HCT116 (cell line): Measurements from ENCODE around the gene FAM47E. TPM values are rescaled to one million over a fixed set of nuclear protein-coding genes. Genes with fewer than 3 reads are reported as not detected.

Source experiments
- ATAC-seq: fragments of 200-7000 bp; cut with Tn5 transposase; 2 replicates; pipeline ENCODE4 v1.9.1; 2020; ENCODE audit warnings: mild to moderate bottlenecking, moderate library complexity
- BruUV-seq: library from RNA; stranded (reverse); fragments of 400-500 nt; replicated peaks from 2 replicates; lab custom pipeline; 2021; lab: Mats Ljungman, UMichigan
- CTCF ChIA-PET: fragments of 300-600 bp; sonication (Branson Sonifier 250); formaldehyde crosslinking; loops from one replicate; lab custom pipeline; 2021; ENCODE audit warnings: antibody characterized with exemption; lab: Charles Lee
- POLR2A ChIA-PET: fragments of 300-600, 350-600 bp; sonication (Branson Sonifier 250); formaldehyde crosslinking; loops from one replicate; lab custom pipeline; 2021; ENCODE audit warnings: antibody characterized with exemption; lab: Charles Lee
- RAD21 ChIA-PET, 2 experiments: fragments of 300-600 bp; sonication (Branson Sonifier 250); formaldehyde crosslinking; loops; one replicate each; lab custom pipeline; 2023; ENCODE audit warnings: low total read pairs in 2 of 2; ENCODE audit not compliant: uncharacterized antibody in 2 of 2, unreplicated experiment in 2 of 2, low non-redundant PET in 1 of 2; lab: Charles Lee
- DNase-seq: peaks from one replicate; pipeline ENCODE4 v3.0.0-alpha.2; 2010; ENCODE audit warnings: low read depth, low spot score
- H2AFZ ChIP-seq: fragments of 200-600 bp; shearing (Covaris generic), sonication (generic); 2 replicates; pipeline ENCODE4 v1.6.1; 2017; ENCODE audit warnings: low read depth, mixed run types, mixed read lengths, antibody characterized with exemption, low read length; ENCODE audit not compliant: poor library complexity, severe bottlenecking
- H3K27ac ChIP-seq: 2 replicates; pipeline ENCODE4 v1.5.1; 2012; ENCODE audit warnings: low read depth, low read length
- H3K27me3 ChIP-seq: fragments of 200-600 bp; sonication (generic); 2 replicates; pipeline ENCODE4 v1.6.1; 2016; ENCODE audit warnings: mixed run types, low read length, mixed read lengths; ENCODE audit not compliant: insufficient read depth
- H3K36me3 ChIP-seq, 2 experiments: fragments of 200-500 bp in 1 of 2; fragments of 200-600 bp in 1 of 2; sonication (Bioruptor generic) in 1 of 2; sonication (generic) in 1 of 2; 2 replicates each; pipeline versions ENCODE4 v1.5.1 to v1.6.1; 2014 to 2016; ENCODE audit warnings: low read length in 2 of 2, inconsistent platforms in 1 of 2, mixed read lengths in 1 of 2, mixed run types in 1 of 2; ENCODE audit not compliant: insufficient read depth in 2 of 2, control insufficient read depth in 1 of 2
- H3K4me1 ChIP-seq, 2 experiments: fragments of 200-600 bp in 1 of 2; sonication (generic) in 1 of 2; 2 replicates each; pipeline versions ENCODE4 v1.5.1 to v1.6.1; 2012 to 2017; ENCODE audit warnings: low read length in 2 of 2, inconsistent platforms in 1 of 2, mild to moderate bottlenecking in 1 of 2, mixed read lengths in 1 of 2, mixed run types in 1 of 2, moderate library complexity in 1 of 2; ENCODE audit not compliant: insufficient read depth in 2 of 2, control insufficient read depth in 1 of 2
- H3K4me2 ChIP-seq: fragments of 200-600 bp; sonication (generic); 2 replicates; pipeline ENCODE4 v1.6.1; 2017; ENCODE audit warnings: mixed run types, low read length, mixed read lengths
- H3K4me3 ChIP-seq, 2 experiments: fragments of 200-600 bp in 1 of 2; sonication (generic) in 1 of 2; replicated peaks in 1 of 2; 2 replicates each; pipeline ENCODE4 v1.5.1; 2011 to 2016; ENCODE audit warnings: low read length in 2 of 2, control low read depth in 1 of 2, low read depth in 1 of 2, mild to moderate bottlenecking in 1 of 2, mixed read lengths in 1 of 2, mixed run types in 1 of 2
- H3K79me2 ChIP-seq: fragments of 200-600 bp; sonication (generic); 2 replicates; pipeline ENCODE4 v1.6.1; 2017; ENCODE audit warnings: mild to moderate bottlenecking, mixed run types, low read length, moderate library complexity, mixed read lengths; ENCODE audit not compliant: insufficient read depth
- H3K9ac ChIP-seq: fragments of 200-600 bp; sonication (generic); 2 replicates; pipeline ENCODE4 v1.6.1; 2016; ENCODE audit warnings: low read length, mixed read lengths
- H3K9me2 ChIP-seq: fragments of 200-600 bp; sonication (generic), shearing (Covaris generic); 2 replicates; pipeline ENCODE4 v1.6.1; 2017; ENCODE audit warnings: mixed run types, mild to moderate bottlenecking, moderate library complexity; ENCODE audit not compliant: insufficient read depth
- H3K9me3 ChIP-seq, 2 experiments: fragments of 200-500 bp in 1 of 2; fragments of 200-600 bp in 1 of 2; sonication (Bioruptor generic) in 1 of 2; sonication (generic) in 1 of 2; 2 replicates each; pipeline ENCODE4 v1.6.1; 2014 to 2017; ENCODE audit warnings: low read length in 2 of 2, mixed read lengths in 2 of 2, inconsistent platforms in 1 of 2, low read depth in 1 of 2, mild to moderate bottlenecking in 1 of 2, mixed run types in 1 of 2, moderate library complexity in 1 of 2; ENCODE audit not compliant: control insufficient read depth in 1 of 2, insufficient read depth in 1 of 2
- H4K20me1 ChIP-seq: fragments of 200-600 bp; sonication (generic), shearing (Covaris generic); 2 replicates; pipeline ENCODE4 v1.6.1; 2017; ENCODE audit warnings: mixed run types, mild to moderate bottlenecking, moderate library complexity; ENCODE audit not compliant: insufficient read depth
- ELF1 ChIP-seq: IDR thresholded peaks from 2 replicates; pipeline ENCODE4 v1.6.1; 2012; ENCODE audit warnings: low read depth, borderline replicate concordance
- EZH2phosphoT487 ChIP-seq: fragments of 200-600 bp; IDR thresholded peaks from 2 replicates; pipeline ENCODE4 v1.6.1; 2018; ENCODE audit warnings: antibody characterized with exemption, borderline replicate concordance
- MAX ChIP-seq: IDR thresholded peaks from 2 replicates; pipeline ENCODE4 v1.6.1; 2012
- POLR2A ChIP-seq: IDR thresholded peaks from 2 replicates; pipeline ENCODE4 v1.7.0; 2011; ENCODE audit warnings: borderline replicate concordance; ENCODE audit not compliant: insufficient read depth, insufficient read length; ENCODE audit errors: extremely low read depth
- POLR2AphosphoS5 ChIP-seq: IDR thresholded peaks from 2 replicates; pipeline ENCODE4 v1.6.1; 2011; ENCODE audit warnings: mild to moderate bottlenecking, low read depth, low read length, moderate library complexity
- SRF ChIP-seq: IDR thresholded peaks from 2 replicates; pipeline ENCODE4 v1.6.1; 2012; ENCODE audit warnings: low read depth
- YY1 ChIP-seq: IDR thresholded peaks from 2 replicates; pipeline ENCODE4 v1.6.1; 2011; ENCODE audit warnings: low read length, low read depth, moderate library complexity, mild to moderate bottlenecking; ENCODE audit not compliant: insufficient replicate concordance; ENCODE audit errors: extremely low read depth
- ZFX ChIP-seq: fragments of 450-650 bp; IDR thresholded peaks from 2 replicates; pipeline ENCODE4 v1.6.1; 2017
- intact Hi-C: fragments of 100-400 bp; cut with micrococcal nuclease; formaldehyde crosslinking; loops from 2 replicates; pipeline ENCODE4 v1.10.0; 2022
- total RNA-seq: library from RNA; stranded (reverse); gene quantifications from one replicate; pipeline ENCODE4 v1.2.1, GENCODE V29; 2021; ENCODE audit not compliant: unreplicated experiment
- TF ChIP-seq, protein P1 (sequence below), 3 experiments: fragments of 200-600 bp in 1 of 3; sonication (generic) in 1 of 3; IDR thresholded peaks in 2 of 3; conservative IDR thresholded peaks in 1 of 3; 2 replicates each; pipeline ENCODE4 v1.5.1; 2012 to 2017; ENCODE audit warnings: low read depth in 2 of 3, low read length in 2 of 3, antibody characterized with exemption in 1 of 3, borderline replicate concordance in 1 of 3, control low read depth in 1 of 3, mild to moderate bottlenecking in 1 of 3, mixed read lengths in 1 of 3, mixed run types in 1 of 3, moderate library complexity in 1 of 3; ENCODE audit not compliant: insufficient read depth in 1 of 3

FAM47E gene
- total RNA-seq, 1 experiment from 2014 or later, result 0.91 TPM

DNA sequence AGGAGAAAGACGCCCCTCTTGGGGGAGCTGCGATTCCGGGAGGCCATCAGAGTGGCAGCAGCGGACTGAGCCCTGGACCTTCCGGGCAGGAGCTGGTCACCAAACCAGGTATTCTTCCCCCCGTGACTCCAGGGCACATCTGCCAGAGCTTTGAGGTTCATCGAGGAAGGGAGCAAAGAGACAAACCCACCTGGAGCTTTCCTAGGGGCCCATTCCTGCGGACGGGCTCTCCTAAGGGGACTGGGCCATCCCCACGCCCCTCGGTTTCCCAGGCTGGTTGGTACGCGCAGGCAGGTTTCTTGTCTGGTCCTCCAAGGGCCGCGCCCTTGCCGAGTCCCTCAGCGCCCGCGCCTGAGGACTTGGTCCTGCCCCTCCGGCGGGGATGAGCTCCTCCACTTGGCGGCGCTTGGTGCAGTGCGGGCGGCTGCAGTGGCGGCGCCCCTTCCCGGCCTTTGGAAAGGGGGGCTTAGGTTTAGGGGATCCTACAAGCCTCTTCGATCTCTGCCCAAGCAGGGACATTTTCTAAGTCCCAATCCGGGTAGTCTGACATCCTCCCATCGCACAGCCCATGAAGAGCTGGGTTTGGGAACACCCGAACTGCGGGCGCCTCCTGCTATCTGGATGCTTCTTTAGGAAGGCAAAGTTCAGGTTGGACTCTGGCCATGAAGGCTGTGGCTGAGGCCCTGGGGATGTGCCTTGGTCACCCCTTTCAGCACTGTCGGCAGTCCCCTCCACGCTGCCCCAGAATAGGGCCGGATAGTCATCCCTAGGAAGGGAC, 55.5 kb downstream of the FAM47E start:
- Histone ChIP-seq H3K27me3 (no peaks in the 10 kb centered on the region), H2AFZ (peak overlapping the region; percentile 12), H3K36me3 (0 out of 4 replicates have a peak, but pooled peaks cover 0 to 2% of the 10 kb centered on the region in 2 experiments), H3K4me2 (peak overlapping the region; percentile 82), H3K9me2 (no peaks in the 10 kb centered on the region), H3K4me3 (peak overlapping the region; percentile 72 to 91), H3K9ac (peak overlapping the region; percentile 73), H3K9me3 (no peaks in the 10 kb centered on the region), H4K20me1 (no peaks in the 10 kb centered on the region), H3K27ac (peak overlapping the region; percentile 89), H3K79me2 (peaks cover 27% of the 10 kb centered on the region), H3K4me1 (peaks cover 15 to 32% of the 10 kb centered on the region in 2 experiments)
- BruUV-seq, result TSS peak; percentile 42
- DNase-seq (no peak), ATAC-seq (peak; percentile 67)
- intact Hi-C loops, result loop anchor here (2.0 kb wide), 1 partner anchor 72 kb away; no protein-coding TSS in a partner anchor
- TF ChIP-seq ZFX (no peak), POLR2A (no peak), ELF1 (no peak), POLR2AphosphoS5 (peak; percentile 3), YY1 (no peak), MAX (no peak), EZH2phosphoT487 (no peak), SRF (no peak)
- TF ChIP-seq, protein P1, sequence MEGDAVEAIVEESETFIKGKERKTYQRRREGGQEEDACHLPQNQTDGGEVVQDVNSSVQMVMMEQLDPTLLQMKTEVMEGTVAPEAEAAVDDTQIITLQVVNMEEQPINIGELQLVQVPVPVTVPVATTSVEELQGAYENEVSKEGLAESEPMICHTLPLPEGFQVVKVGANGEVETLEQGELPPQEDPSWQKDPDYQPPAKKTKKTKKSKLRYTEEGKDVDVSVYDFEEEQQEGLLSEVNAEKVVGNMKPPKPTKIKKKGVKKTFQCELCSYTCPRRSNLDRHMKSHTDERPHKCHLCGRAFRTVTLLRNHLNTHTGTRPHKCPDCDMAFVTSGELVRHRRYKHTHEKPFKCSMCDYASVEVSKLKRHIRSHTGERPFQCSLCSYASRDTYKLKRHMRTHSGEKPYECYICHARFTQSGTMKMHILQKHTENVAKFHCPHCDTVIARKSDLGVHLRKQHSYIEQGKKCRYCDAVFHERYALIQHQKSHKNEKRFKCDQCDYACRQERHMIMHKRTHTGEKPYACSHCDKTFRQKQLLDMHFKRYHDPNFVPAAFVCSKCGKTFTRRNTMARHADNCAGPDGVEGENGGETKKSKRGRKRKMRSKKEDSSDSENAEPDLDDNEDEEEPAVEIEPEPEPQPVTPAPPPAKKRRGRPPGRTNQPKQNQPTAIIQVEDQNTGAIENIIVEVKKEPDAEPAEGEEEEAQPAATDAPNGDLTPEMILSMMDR (IDR thresholded peaks at IDR 0.05 in 2 of 3, conservative IDR thresholded peaks at IDR 0.05 in 1 of 3; ENCODE audit: borderline replicate concordance in 1 of 3, insufficient read depth in 1 of 3, low read depth in 2 of 3, low read length in 2 of 3), result peak in 2 of 3 experiments; percentile 46 to 47; a peak in 4 of 6 replicates
- ChIA-PET CTCF (interaction anchor here (0.8 to 3.3 kb wide), 5 partner anchors 11 to 197 kb away, joined by 3 to 24 read pairs (median 4); partner anchors contain the start of gene SCARB2), POLR2A (interaction anchor here (2.3 kb wide), 1 partner anchor 71 kb away, joined by 12 read pairs; no protein-coding TSS in a partner anchor), RAD21 (interaction anchor here (0.7 to 2.1 kb wide), 3 partner anchors 71 to 182 kb away, joined by 3 to 10 read pairs (median 5); no protein-coding TSS in a partner anchor)
